HUES64 (cell line): ENCODE data around the gene NR1I3.
A peak's percentile ranks its signal among the peaks of the same experiment; 100 is the strongest.
"Not testable (repeated sequence)": the region's sequence is repeated elsewhere in the genome, so short reads cannot be mapped to it uniquely, and the experiment has no call there.

Experiments used
- H3K27ac ChIP-seq: 2 replicates; pipeline ENCODE4 v1.7.0; 2013; ENCODE audit warnings: low read depth, low read length, inconsistent platforms
- H3K27me3 ChIP-seq: 2 replicates; pipeline ENCODE4 v1.6.1; 2013; ENCODE audit warnings: mild to moderate bottlenecking, low read length; ENCODE audit not compliant: insufficient read depth
- H3K36me3 ChIP-seq: 2 replicates; pipeline ENCODE4 v1.6.1; 2013; ENCODE audit warnings: mild to moderate bottlenecking, low read length; ENCODE audit not compliant: insufficient read depth
- H3K4me1 ChIP-seq: 2 replicates; pipeline ENCODE4 v1.6.1; 2013; ENCODE audit warnings: mild to moderate bottlenecking, low read length, moderate library complexity; ENCODE audit not compliant: insufficient read depth
- H3K4me3 ChIP-seq: 2 replicates; pipeline ENCODE4 v1.5.1; 2013; ENCODE audit warnings: mild to moderate bottlenecking, low read length, moderate library complexity
- H3K9ac ChIP-seq: 2 replicates; pipeline ENCODE4 v1.6.1; 2013; ENCODE audit warnings: mild to moderate bottlenecking, low read depth, low read length
- H3K9me3 ChIP-seq: 2 replicates; pipeline ENCODE4 v1.6.1; 2013; ENCODE audit warnings: low read depth, low read length; ENCODE audit not compliant: insufficient read depth
- WGBS: fragments of 150-250, 120-280 bp; methylation state at CpG from one replicate; pipeline ENCODE4 v1.1.7; 2013; ENCODE audit warnings: missing lambda C conversion rate; 5-methylcytosine and 5-hydroxymethylcytosine counted together

The NR1I3 gene

GRCh38 chr1:161261261-161262235 is 23.5 kb upstream of the NR1I3 start:
- H3K9ac ChIP-seq = no peak overlapping the region
- no peak overlapping the region for H3K4me3 ChIP-seq
- H3K4me1 ChIP-seq = peaks cover 12% of the 10 kb centered on the region
- H3K36me3 ChIP-seq = no peaks in the 10 kb centered on the region
- 76% methylated on average over 6 of the region's 12 CpGs for WGBS
- peaks cover 44% of the 10 kb centered on the region for H3K27me3 ChIP-seq
- H3K27ac ChIP-seq = no peak overlapping the region
- H3K9me3 ChIP-seq = peaks cover 11% of the 10 kb centered on the region

- no peak overlapping the region for H3K4me3 ChIP-seq
- no peak overlapping the region for H3K9ac ChIP-seq
- peaks cover 44% of the 10 kb centered on the region for H3K27me3 ChIP-seq
- WGBS = 57% methylated on average over 7 of the region's 9 CpGs
- H3K4me1 ChIP-seq = peaks cover 6% of the 10 kb centered on the region
- H3K36me3 ChIP-seq = no peaks in the 10 kb centered on the region
- peaks cover 11% of the 10 kb centered on the region for H3K9me3 ChIP-seq
- no peak overlapping the region for H3K27ac ChIP-seq
Measured at GRCh38 chr1:161260376-161261260, 22.6 kb upstream of the NR1I3 start.

GRCh38 chr1:161259765-161260164 is 21.8 kb upstream of the NR1I3 start:
- Histone ChIP-seq H3K27me3 (peaks cover 44% of the 10 kb centered on the region), H3K4me3 (no peak overlapping the region), H3K9ac (no peak overlapping the region), H3K4me1 (peaks cover 6% of the 10 kb centered on the region), H3K9me3 (peaks cover 11% of the 10 kb centered on the region), H3K36me3 (no peaks in the 10 kb centered on the region), H3K27ac (no peak overlapping the region)
- 100% methylated on average over 1 of the region's 1 CpG for WGBS

- H3K4me3 ChIP-seq = peak overlapping the region; percentile 57
- 41% methylated on average over 6 of the region's 6 CpGs for WGBS
- H3K9ac ChIP-seq = no peak overlapping the region
- no peak overlapping the region for H3K27ac ChIP-seq
- peaks cover 44% of the 10 kb centered on the region for H3K27me3 ChIP-seq
- H3K36me3 ChIP-seq = no peaks in the 10 kb centered on the region
- H3K4me1 ChIP-seq = peaks cover 6% of the 10 kb centered on the region
- peaks cover 11% of the 10 kb centered on the region for H3K9me3 ChIP-seq
Measured at GRCh38 chr1:161259345-161259702, 21.3 kb upstream of the NR1I3 start.

GRCh38 chr1:161258439-161259344 is 20.7 kb upstream of the NR1I3 start, which contains the start of gene PCP4L1:
PCP4L1 (plus strand) TSS chr1:161258745; CDS start chr1:161258975, 230 bp downstream.
- H3K9me3 ChIP-seq = peaks cover 11% of the 10 kb centered on the region
- H3K27me3 ChIP-seq = peaks cover 44% of the 10 kb centered on the region
- no peaks in the 10 kb centered on the region for H3K36me3 ChIP-seq
- peak within 1 kb of the TSS; percentile 57 for H3K4me3 ChIP-seq
- no peak within 1 kb of the TSS for H3K9ac ChIP-seq
- 3% methylated on average over 62 of the region's 62 CpGs for WGBS
- H3K27ac ChIP-seq = no peak within 1 kb of the TSS
- H3K4me1 ChIP-seq = peaks cover 6% of the 10 kb centered on the region

- not testable (repeated sequence) for H3K9ac ChIP-seq, H3K4me3 ChIP-seq, H3K4me1 ChIP-seq, H3K36me3 ChIP-seq, H3K27ac ChIP-seq
- Histone ChIP-seq H3K9me3 (peaks cover 11% of the 10 kb centered on the region), H3K27me3 (peaks cover 44% of the 10 kb centered on the region)
- 92% methylated on average over 5 of the region's 5 CpGs for WGBS
Measured at GRCh38 chr1:161257109-161257508, 19.1 kb upstream of the NR1I3 start.

GRCh38 chr1:161255955-161256520 is 18.0 kb upstream of the NR1I3 start:
- H3K4me1 ChIP-seq, H3K4me3 ChIP-seq, H3K9ac ChIP-seq, H3K36me3 ChIP-seq, H3K27ac ChIP-seq: not testable (repeated sequence)
- WGBS = 81% methylated on average over 3 of the region's 4 CpGs
- peaks cover 11% of the 10 kb centered on the region for H3K9me3 ChIP-seq
- peaks cover 35% of the 10 kb centered on the region for H3K27me3 ChIP-seq

GRCh38 chr1:161255302-161255701 is 17.3 kb upstream of the NR1I3 start:
- H3K9ac ChIP-seq, H3K27ac ChIP-seq, H3K4me3 ChIP-seq, H3K4me1 ChIP-seq, H3K36me3 ChIP-seq: not testable (repeated sequence)
- Histone ChIP-seq H3K27me3 (peaks cover 27% of the 10 kb centered on the region), H3K9me3 (peaks cover 11% of the 10 kb centered on the region)
- WGBS = 94% methylated on average over 5 of the region's 5 CpGs

- Histone ChIP-seq H3K4me3 (no peak overlapping the region), H3K9me3 (no peaks in the 10 kb centered on the region), H3K27me3 (no peaks in the 10 kb centered on the region), H3K4me1 (no peaks in the 10 kb centered on the region), H3K27ac (no peak overlapping the region), H3K9ac (no peak overlapping the region), H3K36me3 (no peaks in the 10 kb centered on the region)
- 91% methylated on average over 8 of the region's 8 CpGs for WGBS
Measured at GRCh38 chr1:161251579-161251978, 13.6 kb upstream of the NR1I3 start.

- Histone ChIP-seq H3K36me3 (no peaks in the 10 kb centered on the region), H3K27me3 (no peaks in the 10 kb centered on the region), H3K27ac (no peak overlapping the region), H3K9me3 (no peaks in the 10 kb centered on the region), H3K9ac (no peak overlapping the region), H3K4me1 (no peaks in the 10 kb centered on the region), H3K4me3 (no peak overlapping the region)
- 75% methylated on average over 7 of the region's 7 CpGs for WGBS
Measured at GRCh38 chr1:161250829-161251228, 12.8 kb upstream of the NR1I3 start.
